Trophoblast cell (in vitro differentiated cells and primary cell): ENCODE measurements around the gene CLASP1.

Source experiments
- DNase-seq, 2 donors: peaks; one replicate each; pipeline ENCODE4 v3.0.0-alpha.2; 2016
- H2AFZ ChIP-seq: 2 replicates; pipeline ENCODE4 v1.6.1; 2013; ENCODE audit warnings: low read length, moderate library complexity, mild to moderate bottlenecking; ENCODE audit not compliant: insufficient read depth, poor library complexity
- H2AK5ac ChIP-seq: 2 replicates; pipeline ENCODE4 v1.6.1; 2013; ENCODE audit warnings: mild to moderate bottlenecking, low read length
- H2BK120ac ChIP-seq: 2 replicates; pipeline ENCODE4 v1.6.1; 2013; ENCODE audit warnings: low read length, mild to moderate bottlenecking, moderate library complexity; ENCODE audit not compliant: insufficient read depth, poor library complexity
- H2BK12ac ChIP-seq: 2 replicates; pipeline ENCODE4 v1.6.1; 2013; ENCODE audit warnings: mild to moderate bottlenecking, low read length, moderate library complexity
- H2BK5ac ChIP-seq: 2 replicates; pipeline ENCODE4 v1.6.1; 2013; ENCODE audit warnings: low read length, low read depth, moderate library complexity, mild to moderate bottlenecking; ENCODE audit not compliant: poor library complexity
- H3K14ac ChIP-seq: 2 replicates; pipeline ENCODE4 v1.6.1; 2013; ENCODE audit warnings: mild to moderate bottlenecking, low read length
- H3K18ac ChIP-seq: 2 replicates; pipeline ENCODE4 v1.6.1; 2013; ENCODE audit warnings: mild to moderate bottlenecking, low read length
- H3K23ac ChIP-seq: 2 replicates; pipeline ENCODE4 v1.6.1; 2013; ENCODE audit warnings: low read length
- H3K27ac ChIP-seq: 2 replicates; pipeline ENCODE4 v1.5.1; 2013; ENCODE audit warnings: low read depth, mild to moderate bottlenecking, inconsistent platforms, low read length, moderate library complexity
- H3K27me3 ChIP-seq: 2 replicates; pipeline ENCODE4 v1.6.1; 2013; ENCODE audit warnings: inconsistent platforms, mild to moderate bottlenecking, low read length, moderate library complexity; ENCODE audit not compliant: insufficient read depth
- H3K36me3 ChIP-seq, 2 experiments: 1 replicate in 1 of 2; 2 replicates in 1 of 2; pipeline ENCODE4 v1.6.1; 2013; ENCODE audit warnings: low read length in 2 of 2, mild to moderate bottlenecking in 2 of 2, moderate library complexity in 1 of 2; ENCODE audit not compliant: insufficient read depth in 2 of 2, control insufficient read depth in 1 of 2
- H3K4ac ChIP-seq: 2 replicates; pipeline ENCODE4 v1.6.1; 2013; ENCODE audit warnings: low read depth, mild to moderate bottlenecking, low read length, moderate library complexity
- H3K4me1 ChIP-seq, 2 experiments: 1 replicate in 1 of 2; 2 replicates in 1 of 2; pipeline ENCODE4 v1.6.1; 2013; ENCODE audit warnings: low read length in 2 of 2, mild to moderate bottlenecking in 2 of 2, moderate library complexity in 1 of 2; ENCODE audit not compliant: insufficient read depth in 2 of 2, control insufficient read depth in 1 of 2
- H3K4me2 ChIP-seq: 2 replicates; pipeline ENCODE4 v1.6.1; 2013; ENCODE audit warnings: inconsistent platforms, mild to moderate bottlenecking, low read length, moderate library complexity
- H3K4me3 ChIP-seq: 2 replicates; pipeline ENCODE4 v1.5.1; 2013; ENCODE audit warnings: mild to moderate bottlenecking, low read depth, low read length, inconsistent platforms
- H3K79me1 ChIP-seq: one replicate; pipeline ENCODE4 v1.6.1; 2013; ENCODE audit warnings: low read length
- H3K79me2 ChIP-seq: 2 replicates; pipeline ENCODE4 v1.6.1; 2013; ENCODE audit warnings: low read length, mild to moderate bottlenecking; ENCODE audit not compliant: control insufficient read depth, insufficient read depth, poor library complexity
- H3K9ac ChIP-seq: 2 replicates; pipeline ENCODE4 v1.6.1; 2013; ENCODE audit warnings: mild to moderate bottlenecking, low read length
- H3K9me3 ChIP-seq: 2 replicates; pipeline ENCODE4 v1.6.1; 2013; ENCODE audit warnings: low read depth, mild to moderate bottlenecking, control low read depth, inconsistent platforms, low read length; ENCODE audit not compliant: insufficient read depth
- H4K12ac ChIP-seq: 2 replicates; pipeline ENCODE4 v1.6.1; 2013; ENCODE audit warnings: low read depth, mild to moderate bottlenecking, low read length, moderate library complexity
- H4K8ac ChIP-seq: 2 replicates; pipeline ENCODE4 v1.6.1; 2013; ENCODE audit warnings: low read depth, mild to moderate bottlenecking, low read length, moderate library complexity
- H4K91ac ChIP-seq: one replicate; pipeline ENCODE4 v1.6.1; 2013; ENCODE audit warnings: low read depth, mild to moderate bottlenecking, low read length, moderate library complexity
- WGBS: extraction: QIAGEN DNeasy Blood & Tissue Kit; methylation state at CpG from one replicate; pipeline ENCODE4 v1.1.7; 2013; ENCODE audit warnings: missing lambda C conversion rate; ENCODE audit not compliant: insufficient read length, insufficient coverage; ENCODE audit errors: extremely low coverage; 5-methylcytosine and 5-hydroxymethylcytosine counted together

CLASP1 gene

GRCh38 chr2:121490584-121491133 lies 158.6 kb downstream of the CLASP1 start:
- Histone ChIP-seq H2AFZ (no peak overlapping the region), H4K91ac (no peak overlapping the region), H3K23ac (no peak overlapping the region), H3K4me1 (peaks cover 0 to under 1% of the 10 kb centered on the region in 2 experiments), H4K8ac (no peak overlapping the region), H3K9me3 (no peaks in the 10 kb centered on the region), H3K4ac (no peak overlapping the region), H3K36me3 (no peaks in the 10 kb centered on the region), H3K79me2 (no peaks in the 10 kb centered on the region), H3K4me3 (no peak overlapping the region), H2AK5ac (no peak overlapping the region), H3K79me1 (no peaks in the 10 kb centered on the region), H4K12ac (no peak overlapping the region), H2BK12ac (no peak overlapping the region), H3K27ac (no peak overlapping the region), H2BK120ac (no peak overlapping the region), H3K18ac (no peak overlapping the region), H3K4me2 (no peak overlapping the region), H3K27me3 (no peaks in the 10 kb centered on the region), H3K14ac (no peak overlapping the region), H3K9ac (no peak overlapping the region), H2BK5ac (no peak overlapping the region)
- WGBS, result no CpG with 5 or more reads among the region's 3 CpGs
- DNase-seq, result no peak

- no peaks in the 10 kb centered on the region for H3K36me3 ChIP-seq
- no peak overlapping the region for H4K91ac ChIP-seq
- H3K79me2 ChIP-seq, result no peaks in the 10 kb centered on the region
- H3K9me3 ChIP-seq, result no peaks in the 10 kb centered on the region
- no peak overlapping the region for H4K8ac ChIP-seq
- no peak overlapping the region for H3K4me3 ChIP-seq
- H3K23ac ChIP-seq, result no peak overlapping the region
- H2BK120ac ChIP-seq, result no peak overlapping the region
- no peak overlapping the region for H2AK5ac ChIP-seq
- H3K27ac ChIP-seq, result no peak overlapping the region
- no peak overlapping the region for H3K4me2 ChIP-seq
- DNase-seq, result no peak
- H3K9ac ChIP-seq, result no peak overlapping the region
- no peak overlapping the region for H3K18ac ChIP-seq
- H4K12ac ChIP-seq, result no peak overlapping the region
- no peak overlapping the region for H2AFZ ChIP-seq
- no peak overlapping the region for H2BK5ac ChIP-seq
- no peaks in the 10 kb centered on the region for H3K79me1 ChIP-seq
- no CpG with 5 or more reads among the region's 2 CpGs for WGBS
- H3K14ac ChIP-seq, result no peak overlapping the region
- H2BK12ac ChIP-seq, result no peak overlapping the region
- H3K4me1 ChIP-seq, result peaks cover 2 to 3% of the 10 kb centered on the region in 2 experiments
- no peaks in the 10 kb centered on the region for H3K27me3 ChIP-seq
- no peak overlapping the region for H3K4ac ChIP-seq
Observed at GRCh38 chr2:121489911-121490583, 159.2 kb downstream of the CLASP1 start.

- H3K9me3 ChIP-seq, result no peaks in the 10 kb centered on the region
- no peaks in the 10 kb centered on the region for H3K79me1 ChIP-seq
- H3K4me2 ChIP-seq, result no peak overlapping the region
- no peaks in the 10 kb centered on the region for H3K36me3 ChIP-seq
- H3K27me3 ChIP-seq, result no peaks in the 10 kb centered on the region
- no peak overlapping the region for H3K18ac ChIP-seq
- WGBS, result no CpG with 5 or more reads among the region's 1 CpG
- H3K27ac ChIP-seq, result no peak overlapping the region
- no peak overlapping the region for H2AFZ ChIP-seq
- H3K79me2 ChIP-seq, result no peaks in the 10 kb centered on the region
- no peak overlapping the region for H4K91ac ChIP-seq
- no peak overlapping the region for H3K23ac ChIP-seq
- H2AK5ac ChIP-seq, result no peak overlapping the region
- no peak overlapping the region for H3K9ac ChIP-seq
- H3K14ac ChIP-seq, result no peak overlapping the region
- H2BK120ac ChIP-seq, result no peak overlapping the region
- H4K8ac ChIP-seq, result no peak overlapping the region
- no peak overlapping the region for H3K4ac ChIP-seq
- H2BK12ac ChIP-seq, result no peak overlapping the region
- H3K4me1 ChIP-seq, result peaks cover 2 to 3% of the 10 kb centered on the region in 2 experiments
- H3K4me3 ChIP-seq, result no peak overlapping the region
- DNase-seq, result no peak
- no peak overlapping the region for H2BK5ac ChIP-seq
- no peak overlapping the region for H4K12ac ChIP-seq
Observed at GRCh38 chr2:121489284-121489683, 160.0 kb downstream of the CLASP1 start.

- Histone ChIP-seq H4K91ac (no peak overlapping the region), H3K4ac (no peak overlapping the region), H4K8ac (no peak overlapping the region), H3K23ac (no peak overlapping the region), H3K9ac (no peak overlapping the region), H3K4me3 (no peak overlapping the region), H3K79me2 (no peaks in the 10 kb centered on the region), H3K27ac (no peak overlapping the region), H3K4me2 (no peak overlapping the region), H3K4me1 (peaks cover 2 to 3% of the 10 kb centered on the region in 2 experiments), H3K36me3 (peaks cover 0 to 3% of the 10 kb centered on the region in 2 experiments), H3K27me3 (no peaks in the 10 kb centered on the region), H2AK5ac (no peak overlapping the region), H3K14ac (no peak overlapping the region), H2BK12ac (no peak overlapping the region), H3K79me1 (no peaks in the 10 kb centered on the region), H4K12ac (no peak overlapping the region), H3K18ac (no peak overlapping the region), H2BK120ac (no peak overlapping the region), H2BK5ac (no peak overlapping the region), H2AFZ (no peak overlapping the region), H3K9me3 (no peaks in the 10 kb centered on the region)
- DNase-seq, result no peak
Observed at GRCh38 chr2:121486191-121486790, 163.0 kb downstream of the CLASP1 start.
